Left ventricle myocardium superior (tissue), 1 donor: Measurements from ENCODE around the gene LGALS12. TPM values are rescaled to one million over a fixed set of nuclear protein-coding genes. Genes with fewer than 3 reads are reported as not detected.
"Not testable (repeated sequence)": the region's sequence is repeated elsewhere in the genome, so short reads cannot be mapped to it uniquely, and the experiment has no call there.

Source experiments
- ATAC-seq: fragments of 200-7000 bp; cut with Tn5 transposase; one replicate; pipeline ENCODE4 v1.9.1; 2020; ENCODE audit warnings: mild to moderate bottlenecking, moderate library complexity
- DNase-seq: peaks from one replicate; pipeline ENCODE4 v3.0.0-alpha.2; 2020
- intact Hi-C: fragments of 100-400 bp; cut with micrococcal nuclease; formaldehyde crosslinking; loops from one replicate; pipeline ENCODE4 v1.11.0; 2022
- total RNA-seq: library from RNA; stranded (reverse); fragmentation: NEBNext Ultra II Directional; extraction: Animal tissue kit (Norgen Biotek cat#: 25700); gene quantifications from one replicate; pipeline ENCODE4 v1.2.1, GENCODE V29; 2021
- donor health status: DM: no; HTN: yes; CAD: no; lungs with severe emphysema.

LGALS12 gene
- total RNA-seq, 1 donor from 2014 or later = 0.72 TPM

GRCh38 chr11:63502252-63502820, 3.5 kb upstream of the LGALS12 start:
- DNase-seq (no peak), ATAC-seq (no peak)
- intact Hi-C loops = no loop called here

- intact Hi-C loops = no loop called here
These were observed 2.4 kb upstream of the LGALS12 start for GRCh38 chr11:63503492-63503891.

GRCh38 chr11:63504054-63504453, 1.8 kb upstream of the LGALS12 start:
- ATAC-seq (no peak), DNase-seq (no peak)
- intact Hi-C loops = no loop called here

More at GRCh38 chr11:63503492-63503891, 2.4 kb upstream of the LGALS12 start:
- DNase-seq (no peak), ATAC-seq (no peak)

- intact Hi-C loops = no loop called here
- DNase-seq (peak; percentile 75), ATAC-seq (peak; percentile 83)
These were observed 824 bp upstream of the LGALS12 start for GRCh38 chr11:63504933-63505586.

- intact Hi-C loops = no loop called here
- DNase-seq = no peak
- ATAC-seq = no peak
These were observed 992 bp downstream of the LGALS12 start for GRCh38 chr11:63506876-63507275.

GRCh38 chr11:63507511-63507910, 1.6 kb downstream of the LGALS12 start:
- ATAC-seq = no peak
- intact Hi-C loops = no loop called here
- DNase-seq = no peak

- ATAC-seq = peak; percentile 78
- intact Hi-C loops = no loop called here
- DNase-seq = peak; percentile 60
These were observed 2.1 kb downstream of the LGALS12 start for GRCh38 chr11:63508009-63508408.

GRCh38 chr11:63508745-63509144, 2.9 kb downstream of the LGALS12 start:
- ATAC-seq (no peak), DNase-seq (no peak)
- intact Hi-C loops = no loop called here

GRCh38 chr11:63510360-63511047, 4.6 kb downstream of the LGALS12 start:
- intact Hi-C loops = no loop called here
- ATAC-seq = peak; percentile 80
- peak; percentile 59 for DNase-seq

GRCh38 chr11:63511048-63511748, 5.3 kb downstream of the LGALS12 start:
- no peak for ATAC-seq
- intact Hi-C loops = no loop called here

GRCh38 chr11:63512816-63513215, 6.9 kb downstream of the LGALS12 start:
- DNase-seq = no peak

More at GRCh38 chr11:63511048-63511748, 5.3 kb downstream of the LGALS12 start:
- DNase-seq = no peak

GRCh38 chr11:63516109-63516508, 10.2 kb downstream of the LGALS12 start:
- intact Hi-C loops = no loop called here
- ATAC-seq = no peak

More at GRCh38 chr11:63512816-63513215, 6.9 kb downstream of the LGALS12 start:
- intact Hi-C loops = no loop called here
- no peak for ATAC-seq

GRCh38 chr11:63517156-63517555, 11.3 kb downstream of the LGALS12 start:
- intact Hi-C loops = no loop called here
- DNase-seq (no peak), ATAC-seq (no peak)

More at GRCh38 chr11:63516109-63516508, 10.2 kb downstream of the LGALS12 start:
- DNase-seq = no peak

- ATAC-seq (no peak), DNase-seq (no peak)
- intact Hi-C loops = no loop called here
These were observed 12.7 kb downstream of the LGALS12 start for GRCh38 chr11:63518548-63518947.

- DNase-seq (no peak), ATAC-seq (no peak)
- intact Hi-C loops = no loop called here
These were observed 14.8 kb downstream of the LGALS12 start for GRCh38 chr11:63520606-63521170.

- ATAC-seq (no peak), DNase-seq (no peak)
- intact Hi-C loops = no loop called here
These were observed 16.0 kb downstream of the LGALS12 start for GRCh38 chr11:63521896-63522295.

GRCh38 chr11:63523151-63523550, 17.3 kb downstream of the LGALS12 start:
- intact Hi-C loops = no loop called here
- ATAC-seq (no peak), DNase-seq (no peak)

- intact Hi-C loops = no loop called here
- DNase-seq (no peak), ATAC-seq (no peak)
These were observed 21.8 kb downstream of the LGALS12 start for GRCh38 chr11:63527667-63528066.

GRCh38 chr11:63528156-63528555, 22.3 kb downstream of the LGALS12 start:
- DNase-seq, intact Hi-C loops, ATAC-seq: not testable (repeated sequence)
